Activated naive CD4-positive, alpha-beta T cell treated with anti-CD3 and anti-CD28 coated beads, Interleukin-2, amount 50 U/mL, for 24 hours (primary cell): Measurements from ENCODE around the gene RHBG.

Experiments used
- H3K27ac Mint-ChIP-seq: one replicate; pipeline ENCODE4 v1.8.0; 2021; ENCODE audit warnings: mild to moderate bottlenecking, mixed read lengths
- H3K27me3 Mint-ChIP-seq: one replicate; pipeline ENCODE4 v1.8.0; 2021; ENCODE audit warnings: mixed read lengths
- H3K36me3 Mint-ChIP-seq: one replicate; pipeline ENCODE4 v1.8.0; 2021; ENCODE audit warnings: mixed read lengths
- H3K4me1 Mint-ChIP-seq: one replicate; pipeline ENCODE4 v1.8.0; 2021; ENCODE audit warnings: mixed read lengths
- H3K4me3 Mint-ChIP-seq: one replicate; pipeline ENCODE4 v1.8.0; 2021; ENCODE audit warnings: mild to moderate bottlenecking, mixed read lengths
- H3K9me3 Mint-ChIP-seq: one replicate; pipeline ENCODE4 v1.8.0; 2021; ENCODE audit warnings: mixed read lengths

RHBG gene

DNA sequence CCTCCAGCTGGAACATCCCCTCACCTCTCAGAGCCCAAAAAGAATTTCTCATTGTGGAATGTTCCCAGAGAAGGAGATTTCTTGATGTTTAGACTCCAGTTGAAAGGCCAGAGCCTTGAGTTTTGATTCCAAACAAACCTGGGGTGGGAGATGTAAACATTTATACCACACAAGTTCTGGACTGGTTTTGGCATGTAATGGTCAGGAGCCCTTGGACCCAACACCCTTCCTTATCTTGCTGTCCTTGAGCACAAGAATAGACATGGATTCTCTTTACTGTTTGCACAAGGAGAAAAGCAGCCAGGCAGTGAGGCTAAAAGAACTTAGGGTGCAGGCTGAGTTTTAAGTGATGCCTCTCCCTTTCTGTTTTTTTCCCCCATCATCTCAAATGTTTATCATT, 4.5 kb downstream of the RHBG start:
- no peaks in the 10 kb centered on the region for H3K36me3 Mint-ChIP-seq
- no peaks in the 10 kb centered on the region for H3K9me3 Mint-ChIP-seq
- H3K4me3 Mint-ChIP-seq = no peak overlapping the region
- no peaks in the 10 kb centered on the region for H3K4me1 Mint-ChIP-seq
- H3K27me3 Mint-ChIP-seq = peaks cover 13% of the 10 kb centered on the region
- H3K27ac Mint-ChIP-seq = no peak overlapping the region

DNA sequence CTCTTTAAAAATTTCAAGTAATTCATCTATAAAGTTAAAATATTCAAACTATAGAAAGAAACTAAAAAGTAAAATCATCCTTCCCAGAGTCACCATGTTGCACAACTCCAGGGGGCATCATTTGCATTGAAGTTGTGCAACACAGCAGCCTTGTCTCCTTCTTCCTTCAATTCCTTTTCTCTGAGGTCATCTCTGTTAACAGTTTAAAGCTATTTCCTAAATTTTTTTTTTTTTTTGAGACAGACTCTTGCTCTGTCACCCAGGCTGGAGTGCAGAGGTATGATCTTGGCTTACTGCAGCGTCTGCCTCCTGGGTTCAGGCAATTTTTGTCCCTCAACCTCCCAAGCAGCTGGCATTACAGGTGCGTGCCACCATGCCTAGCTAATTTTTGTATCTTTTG, 7.1 kb downstream of the RHBG start:
- no peak overlapping the region for H3K4me3 Mint-ChIP-seq
- H3K4me1 Mint-ChIP-seq = no peaks in the 10 kb centered on the region
- H3K9me3 Mint-ChIP-seq = no peaks in the 10 kb centered on the region
- H3K27ac Mint-ChIP-seq = no peak overlapping the region
- no peaks in the 10 kb centered on the region for H3K36me3 Mint-ChIP-seq
- H3K27me3 Mint-ChIP-seq = peaks cover 8% of the 10 kb centered on the region

DNA sequence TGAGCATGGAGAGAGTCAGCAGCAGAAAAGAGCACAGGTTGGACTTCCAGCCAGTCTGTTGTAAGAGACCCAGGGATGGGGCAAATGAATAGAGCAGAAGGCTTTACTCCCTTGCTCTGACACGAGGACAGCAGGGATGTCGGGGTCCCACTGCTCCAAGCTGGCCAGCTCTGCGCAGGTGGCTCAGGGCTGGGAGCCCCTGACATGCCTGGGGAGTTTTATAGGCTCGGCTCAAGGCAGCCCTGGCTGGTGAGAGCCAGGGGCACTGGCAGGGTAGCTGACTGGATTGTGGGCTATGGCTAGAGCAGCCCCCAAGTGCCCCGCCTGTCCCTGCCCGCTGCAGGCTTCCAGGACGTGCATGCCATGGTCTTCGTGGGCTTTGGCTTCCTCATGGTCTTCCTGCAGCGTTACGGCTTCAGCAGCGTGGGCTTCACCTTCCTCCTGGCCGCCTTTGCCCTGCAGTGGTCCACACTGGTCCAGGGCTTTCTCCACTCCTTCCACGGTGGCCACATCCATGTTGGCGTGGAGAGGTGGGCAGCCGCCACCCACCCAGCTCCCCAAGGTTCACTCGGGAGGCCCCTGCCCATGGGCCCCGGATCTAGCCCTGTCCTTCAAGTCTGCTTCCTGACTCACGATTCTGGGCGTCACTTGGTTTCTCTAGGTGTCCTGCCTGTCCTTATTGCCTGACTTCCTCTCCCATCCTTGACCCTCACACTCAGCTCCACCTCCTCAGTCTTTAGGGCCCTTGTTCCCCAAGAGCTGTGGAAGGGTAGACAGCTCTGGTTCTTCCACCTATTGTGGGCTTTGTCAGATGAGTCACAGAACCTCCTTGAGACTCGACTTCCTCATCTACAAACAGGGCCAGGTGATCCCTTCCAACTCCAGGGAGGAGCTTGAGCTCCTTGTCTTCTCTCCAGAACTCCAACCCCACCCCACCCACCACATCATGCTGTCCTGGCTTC, 8.2 kb downstream of the RHBG start:
- no peaks in the 10 kb centered on the region for H3K9me3 Mint-ChIP-seq
- no peak overlapping the region for H3K27ac Mint-ChIP-seq
- peaks cover 6% of the 10 kb centered on the region for H3K27me3 Mint-ChIP-seq
- H3K36me3 Mint-ChIP-seq = no peaks in the 10 kb centered on the region
- no peak overlapping the region for H3K4me3 Mint-ChIP-seq
- H3K4me1 Mint-ChIP-seq = no peaks in the 10 kb centered on the region

DNA sequence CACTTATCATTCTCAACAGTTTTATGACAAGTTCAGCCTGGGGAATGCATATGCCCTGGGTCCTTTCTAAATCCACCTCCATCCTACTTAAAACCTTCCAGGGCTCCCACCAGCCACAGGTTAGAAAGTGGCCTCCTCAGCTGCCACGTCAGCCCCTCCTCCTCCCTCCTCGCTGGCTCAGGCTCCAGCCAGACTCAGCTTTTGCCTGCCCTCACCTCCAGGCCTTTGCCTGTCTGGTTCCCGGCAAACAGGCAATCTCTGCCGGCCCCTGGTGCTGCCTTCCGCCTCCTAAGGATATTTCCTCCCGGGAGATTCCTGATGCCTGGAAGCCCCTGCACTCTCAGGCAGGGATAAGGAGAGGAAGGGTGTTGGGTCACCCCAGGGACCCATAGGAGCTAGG, 9.5 kb downstream of the RHBG start:
- Mint-ChIP-seq H3K36me3 (no peaks in the 10 kb centered on the region), H3K27me3 (peaks cover 1% of the 10 kb centered on the region), H3K9me3 (no peaks in the 10 kb centered on the region), H3K4me3 (no peak overlapping the region), H3K4me1 (no peaks in the 10 kb centered on the region), H3K27ac (no peak overlapping the region)

DNA sequence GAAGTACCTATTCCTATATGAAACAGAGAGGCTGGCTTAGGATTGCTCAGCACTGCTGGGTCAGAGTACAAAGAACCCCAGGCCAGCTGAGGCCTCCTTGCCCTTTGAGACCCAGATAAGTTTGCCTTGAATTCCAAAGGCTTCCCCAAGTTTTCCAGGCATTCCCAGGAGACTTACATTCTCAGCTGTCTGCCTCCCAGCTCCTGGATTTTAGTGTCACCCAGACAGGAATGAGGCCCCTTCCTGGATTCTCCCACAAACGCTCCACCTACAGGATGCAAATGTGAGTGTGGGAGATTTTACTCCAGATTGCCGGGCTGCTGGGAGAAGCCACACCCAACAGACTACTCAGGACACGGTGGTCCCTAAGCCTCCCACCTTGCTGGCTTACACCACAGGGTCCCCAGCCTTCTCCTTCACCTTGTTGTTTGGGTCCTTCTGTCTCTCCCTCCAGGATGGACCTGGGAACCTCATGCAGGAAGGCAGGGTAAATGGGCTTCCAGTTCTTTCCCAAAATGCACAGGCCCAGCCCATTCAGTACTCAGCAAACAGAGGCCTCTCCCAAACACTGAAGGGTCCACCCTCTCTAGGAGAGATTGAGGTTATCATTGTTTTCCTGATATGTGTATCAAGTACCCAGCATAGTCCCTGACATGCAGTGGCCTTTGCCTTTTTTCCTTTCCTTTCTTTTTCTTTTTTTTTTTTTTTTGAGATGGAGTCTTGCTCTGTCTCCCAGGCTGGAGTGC, 10.6 kb downstream of the RHBG start:
- H3K4me1 Mint-ChIP-seq = no peaks in the 10 kb centered on the region
- H3K36me3 Mint-ChIP-seq = no peaks in the 10 kb centered on the region
- no peak overlapping the region for H3K4me3 Mint-ChIP-seq
- H3K27me3 Mint-ChIP-seq = peaks cover 1% of the 10 kb centered on the region
- no peaks in the 10 kb centered on the region for H3K9me3 Mint-ChIP-seq
- no peak overlapping the region for H3K27ac Mint-ChIP-seq

DNA sequence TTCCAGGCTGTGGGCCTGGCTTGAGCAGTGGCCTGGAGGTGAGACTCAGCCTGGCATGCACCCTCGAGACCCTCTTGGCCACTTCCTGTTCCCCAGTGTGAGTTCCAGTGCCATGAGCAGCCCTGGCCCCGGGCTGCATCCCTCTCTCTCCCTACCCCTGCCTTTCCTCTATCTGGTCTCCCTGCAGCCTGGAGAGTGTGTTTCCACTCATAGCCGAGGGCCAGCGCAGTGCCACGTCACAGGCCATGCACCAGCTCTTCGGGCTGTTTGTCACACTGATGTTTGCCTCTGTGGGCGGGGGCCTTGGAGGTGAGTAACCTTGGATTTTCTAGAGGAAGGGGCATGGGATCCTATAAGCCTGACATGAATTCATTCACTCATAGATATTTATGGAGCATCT, 13.6 kb downstream of the RHBG start:
- Mint-ChIP-seq H3K9me3 (no peaks in the 10 kb centered on the region), H3K4me3 (no peak overlapping the region), H3K27me3 (peaks cover 4% of the 10 kb centered on the region), H3K36me3 (no peaks in the 10 kb centered on the region), H3K27ac (no peak overlapping the region), H3K4me1 (peaks cover 7% of the 10 kb centered on the region)

DNA sequence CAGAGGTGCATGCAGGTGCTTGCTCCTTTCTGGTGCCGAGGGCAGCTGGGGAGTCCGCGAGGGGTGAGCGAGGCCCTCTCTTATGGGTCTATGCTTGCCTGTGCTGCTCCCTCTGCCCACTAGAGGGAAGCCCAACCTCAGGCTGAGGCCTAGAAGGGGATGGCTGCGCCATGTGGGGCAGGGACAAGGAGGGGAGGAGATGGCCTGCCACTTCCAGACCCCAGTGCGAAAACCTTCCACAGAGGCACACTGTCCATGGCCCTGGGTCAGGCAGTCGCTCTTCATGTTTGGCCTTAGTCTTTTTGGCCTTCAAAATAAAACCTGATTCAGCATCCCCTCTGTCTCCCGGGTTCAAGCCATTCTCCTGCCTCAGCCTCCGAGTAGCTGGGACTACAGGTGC, 14.0 kb downstream of the RHBG start:
- Mint-ChIP-seq H3K36me3 (no peaks in the 10 kb centered on the region), H3K27me3 (peaks cover 7% of the 10 kb centered on the region), H3K4me3 (no peak overlapping the region), H3K4me1 (peaks cover 7% of the 10 kb centered on the region), H3K27ac (no peak overlapping the region), H3K9me3 (no peaks in the 10 kb centered on the region)

DNA sequence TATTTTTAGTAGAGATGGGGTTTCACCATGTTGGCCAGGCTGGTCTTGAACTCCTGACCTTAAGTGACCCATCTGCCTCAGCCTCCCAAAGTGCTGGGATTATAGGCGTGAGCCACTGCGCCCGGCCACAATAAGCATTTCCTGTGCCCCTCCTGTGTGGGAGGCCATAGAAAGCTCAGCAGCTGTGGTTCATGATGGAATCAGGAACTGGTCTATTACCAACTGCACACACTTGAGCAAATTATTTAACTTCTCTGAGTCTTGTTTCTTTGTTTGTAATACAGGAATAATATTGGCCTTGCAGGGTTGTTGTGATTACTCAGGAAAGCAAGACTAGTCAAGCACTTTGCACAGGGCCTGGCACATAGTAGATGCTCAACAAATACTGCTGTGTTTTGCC, 15.0 kb downstream of the RHBG start:
- H3K36me3 Mint-ChIP-seq = no peaks in the 10 kb centered on the region
- H3K27me3 Mint-ChIP-seq = peaks cover 9% of the 10 kb centered on the region
- no peak overlapping the region for H3K4me3 Mint-ChIP-seq
- H3K4me1 Mint-ChIP-seq = peaks cover 7% of the 10 kb centered on the region
- no peaks in the 10 kb centered on the region for H3K9me3 Mint-ChIP-seq
- no peak overlapping the region for H3K27ac Mint-ChIP-seq

DNA sequence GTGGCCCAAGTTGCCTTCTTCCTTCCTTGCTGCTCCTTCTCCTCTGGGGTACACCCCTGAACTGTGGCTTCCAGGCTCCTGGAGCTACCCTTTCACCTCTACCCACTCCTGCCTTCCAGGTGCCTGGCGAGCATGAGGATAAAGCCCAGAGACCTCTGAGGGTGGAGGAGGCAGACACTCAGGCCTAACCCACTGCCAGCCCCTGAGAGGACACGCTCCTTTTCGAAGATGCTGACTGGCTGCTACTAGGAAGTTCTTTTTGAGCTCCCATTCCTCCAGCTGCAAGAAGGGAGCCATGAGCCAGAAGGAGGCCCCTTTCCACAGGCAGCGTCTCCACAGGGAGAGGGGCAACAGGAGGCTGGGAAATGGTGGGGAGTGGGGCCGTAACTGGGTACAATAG, 15.6 kb downstream of the RHBG start:
- Mint-ChIP-seq H3K4me1 (peaks cover 7% of the 10 kb centered on the region), H3K4me3 (no peak overlapping the region), H3K36me3 (no peaks in the 10 kb centered on the region), H3K27ac (no peak overlapping the region), H3K27me3 (peaks cover 13% of the 10 kb centered on the region), H3K9me3 (no peaks in the 10 kb centered on the region)

DNA sequence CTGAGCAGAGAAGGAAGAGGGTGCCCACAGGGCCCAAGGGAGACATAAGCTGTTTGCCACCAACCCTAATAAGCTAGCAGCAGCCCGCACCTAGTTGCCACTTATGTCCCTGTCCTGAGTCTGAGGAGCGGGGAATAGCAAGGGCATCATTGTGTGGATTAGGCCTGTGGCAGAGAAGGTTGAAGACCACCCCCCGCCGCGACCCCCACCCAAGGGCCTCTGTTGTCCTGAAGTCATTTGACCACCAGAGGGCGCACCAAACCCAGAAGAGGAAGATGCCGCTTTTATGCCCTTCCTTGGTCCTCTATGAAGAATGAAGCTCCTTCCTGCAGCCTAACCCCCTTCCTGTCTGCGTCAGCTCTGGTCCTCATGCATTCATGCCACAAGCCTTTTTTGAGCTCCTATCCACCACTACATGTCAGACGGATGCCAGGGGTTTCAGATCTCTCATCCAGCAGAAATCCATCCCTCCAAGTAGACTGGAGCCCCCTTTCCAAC, 16.6 kb downstream of the RHBG start:
- no peaks in the 10 kb centered on the region for H3K9me3 Mint-ChIP-seq

DNA sequence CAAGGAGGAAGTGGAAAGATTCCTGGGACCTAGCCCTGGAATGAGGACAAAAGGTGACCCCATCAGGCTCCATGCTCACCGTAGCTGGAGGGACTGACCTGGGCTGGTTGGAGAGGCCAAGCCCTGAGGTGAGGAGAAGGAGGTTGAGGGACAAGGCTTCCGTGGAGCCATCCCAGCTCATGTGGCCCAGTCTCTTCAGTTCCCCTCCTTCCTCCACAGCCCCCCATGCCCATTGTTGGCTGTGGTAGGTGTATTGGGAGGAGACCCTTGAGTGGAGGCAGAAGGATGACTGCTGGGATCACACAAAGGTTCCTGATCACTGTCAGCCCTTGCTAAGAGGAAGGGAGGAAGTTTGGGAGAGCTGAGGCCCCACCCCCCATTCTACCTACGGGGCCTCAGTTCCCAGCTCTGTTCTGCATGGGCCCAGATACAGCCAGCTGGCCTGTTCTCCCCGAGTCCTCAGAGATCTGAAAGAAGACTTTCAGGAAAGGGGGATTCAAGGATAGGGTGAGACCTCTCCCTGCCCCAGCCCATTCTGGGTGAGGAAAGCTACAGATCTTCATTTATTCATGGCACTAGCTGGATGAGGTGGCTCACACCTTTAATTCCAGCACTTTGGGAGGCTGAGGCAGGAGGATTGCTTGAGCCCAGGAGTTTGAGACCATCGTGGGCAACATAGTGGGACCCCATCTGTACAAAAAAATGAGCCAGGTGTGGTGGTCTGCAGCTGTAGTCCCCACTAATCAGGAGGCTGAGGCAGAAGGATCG, 17.3 kb downstream of the RHBG start:
- Mint-ChIP-seq H3K4me1 (peaks cover 7% of the 10 kb centered on the region), H3K27me3 (peaks cover 13% of the 10 kb centered on the region), H3K27ac (no peak overlapping the region), H3K4me3 (no peak overlapping the region), H3K9me3 (no peaks in the 10 kb centered on the region), H3K36me3 (no peaks in the 10 kb centered on the region)

More for the DNA sequence above, 16.6 kb downstream of the RHBG start:
- no peak overlapping the region for H3K4me3 Mint-ChIP-seq
- H3K4me1 Mint-ChIP-seq = peaks cover 7% of the 10 kb centered on the region
- H3K36me3 Mint-ChIP-seq = no peaks in the 10 kb centered on the region
- peaks cover 13% of the 10 kb centered on the region for H3K27me3 Mint-ChIP-seq
- H3K27ac Mint-ChIP-seq = no peak overlapping the region

DNA sequence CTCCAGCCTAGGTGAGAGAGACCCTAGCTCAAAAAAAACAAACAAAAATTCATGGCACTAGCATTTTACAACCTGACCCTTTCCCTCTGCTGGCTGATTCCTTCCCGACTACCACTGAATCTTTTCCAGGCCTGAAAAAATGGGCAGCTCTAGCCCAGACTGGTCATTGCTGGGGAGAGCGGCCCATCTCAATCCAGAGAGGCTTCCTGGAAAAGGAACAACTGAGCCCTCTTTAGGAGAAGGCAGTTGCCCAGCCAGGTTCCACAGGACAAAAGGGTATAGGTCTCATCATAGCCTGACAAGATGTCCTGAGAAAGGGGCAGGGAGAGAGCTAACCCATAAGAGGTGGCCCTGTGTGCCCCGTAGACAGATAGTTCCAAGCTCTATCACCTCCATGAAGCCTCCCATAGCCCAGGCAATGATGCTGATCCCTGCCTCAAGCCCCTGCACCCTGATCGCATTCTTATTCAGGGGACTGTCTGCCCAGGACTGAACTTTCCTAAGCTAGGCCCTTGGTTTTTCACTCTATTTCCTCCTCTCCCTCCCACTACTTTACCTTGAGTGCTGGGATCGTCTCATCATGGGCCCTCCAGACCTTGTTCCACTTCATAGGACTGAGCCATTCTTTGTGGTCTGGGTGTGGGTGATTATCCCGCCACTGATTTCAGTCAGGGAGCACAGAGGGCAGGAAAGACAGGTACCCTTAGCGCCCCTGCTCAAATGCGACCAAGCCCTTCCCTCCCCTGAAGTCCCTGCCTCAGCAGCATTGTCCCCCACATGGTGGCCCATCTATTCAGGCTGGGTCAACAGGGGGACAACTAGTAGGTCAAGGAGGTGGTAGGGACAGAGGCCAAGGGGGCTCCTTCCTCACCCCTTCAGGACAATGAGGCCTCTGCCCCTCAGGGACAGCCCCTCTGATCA, 18.2 kb downstream of the RHBG start:
- Mint-ChIP-seq H3K4me1 (peaks cover 7% of the 10 kb centered on the region), H3K27me3 (peaks cover 13% of the 10 kb centered on the region), H3K27ac (no peak overlapping the region), H3K4me3 (no peak overlapping the region), H3K9me3 (no peaks in the 10 kb centered on the region), H3K36me3 (no peaks in the 10 kb centered on the region)

DNA sequence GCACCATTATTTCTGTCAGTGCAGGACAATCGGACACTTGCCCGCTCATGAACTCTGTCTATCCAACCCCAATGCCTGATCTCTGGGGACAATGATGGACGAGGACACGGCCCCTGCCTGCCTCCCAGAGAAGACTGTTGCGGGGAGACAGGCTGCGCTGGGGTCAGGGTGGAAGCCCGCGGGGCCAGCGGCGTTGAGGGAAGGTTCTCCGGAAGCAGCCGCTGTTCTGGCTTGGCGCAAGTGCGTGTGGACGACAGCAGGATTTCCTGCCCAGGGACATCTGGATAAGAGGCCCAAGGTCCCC, 18.8 kb downstream of the RHBG start:
- H3K36me3 Mint-ChIP-seq = no peaks in the 10 kb centered on the region
- no peak overlapping the region for H3K4me3 Mint-ChIP-seq
- H3K4me1 Mint-ChIP-seq = peaks cover 7% of the 10 kb centered on the region
- no peaks in the 10 kb centered on the region for H3K9me3 Mint-ChIP-seq
- H3K27me3 Mint-ChIP-seq = peaks cover 13% of the 10 kb centered on the region
- no peak overlapping the region for H3K27ac Mint-ChIP-seq

DNA sequence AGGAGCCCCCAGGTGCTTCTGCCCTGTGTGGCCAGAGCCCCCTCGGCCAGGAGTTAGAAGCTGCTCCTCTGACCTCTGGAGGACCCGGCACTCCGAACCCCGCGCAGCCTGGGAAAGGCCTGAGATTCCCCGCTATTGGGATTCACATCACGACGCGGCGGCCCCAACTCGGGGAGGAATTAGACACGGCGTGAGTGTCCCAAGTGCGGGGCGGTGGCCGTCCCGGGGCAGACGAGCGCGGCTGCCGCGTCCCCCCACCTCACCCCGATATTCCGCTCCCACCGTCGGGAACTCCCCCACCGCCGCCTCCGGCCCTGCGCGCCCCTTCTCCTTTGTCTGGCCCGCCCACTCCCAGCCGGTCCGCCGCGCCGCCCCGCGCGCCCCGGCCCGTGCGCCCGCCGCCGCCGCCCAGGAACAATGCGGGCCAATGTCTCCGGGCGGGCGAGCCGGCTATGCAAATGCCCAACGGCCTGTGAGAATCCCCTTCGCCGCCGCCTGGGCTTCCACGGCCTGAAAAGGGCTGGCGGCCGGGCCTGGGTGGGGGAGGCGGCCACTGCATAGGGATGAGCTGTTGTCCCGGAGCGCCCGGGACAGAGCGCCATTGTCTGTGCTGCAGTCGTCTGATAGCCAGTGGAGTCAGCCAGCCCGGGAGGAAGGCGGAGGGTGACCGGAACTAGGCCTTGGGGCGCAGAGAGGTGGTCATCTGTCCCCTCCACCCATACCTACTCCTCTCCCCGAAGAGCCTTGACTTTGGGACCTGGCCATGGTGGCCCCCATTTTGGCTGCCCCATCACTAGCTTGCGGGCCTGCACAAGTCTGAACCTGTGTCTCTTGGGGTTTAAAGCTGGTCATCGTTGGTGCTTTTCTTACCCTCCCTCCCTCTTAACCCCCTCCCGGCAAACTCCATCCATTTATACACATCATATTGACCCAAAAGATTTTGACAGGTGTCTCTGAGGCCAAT, 19.4 kb downstream of the RHBG start:
- peaks cover 13% of the 10 kb centered on the region for H3K27me3 Mint-ChIP-seq
- no peak overlapping the region for H3K4me3 Mint-ChIP-seq
- H3K4me1 Mint-ChIP-seq = peaks cover 7% of the 10 kb centered on the region
- no peaks in the 10 kb centered on the region for H3K36me3 Mint-ChIP-seq
- H3K27ac Mint-ChIP-seq = no peak overlapping the region
- H3K9me3 Mint-ChIP-seq = no peaks in the 10 kb centered on the region
